Naive B cell (primary cell): ENCODE data around the gene FASTK. TPM values are rescaled to one million over a fixed set of nuclear protein-coding genes. Genes with fewer than 3 reads are reported as not detected.

ENCODE experiments used
- ATAC-seq, 2 donors: fragments of 150-1000 bp; cut with Tn5 transposase; 2 replicates each; pipeline ENCODE4 v1.10.0; 2021; ENCODE audit warnings: low read depth in 2 of 2, mild to moderate bottlenecking in 2 of 2, moderate library complexity in 2 of 2
- DNase-seq: peaks from one replicate; pipeline ENCODE4 v3.0.0; 2022
- H3K27ac Mint-ChIP-seq, 6 donors: one replicate each; pipeline ENCODE4 v1.8.0; 2020 to 2022; ENCODE audit warnings: mild to moderate bottlenecking in 6 of 6, mixed read lengths in 6 of 6, moderate library complexity in 5 of 6, inconsistent platforms in 2 of 6
- H3K27me3 Mint-ChIP-seq, 3 donors: one replicate each; pipeline ENCODE4 v1.8.0; 2021 to 2022; ENCODE audit warnings: mixed read lengths in 3 of 3, mild to moderate bottlenecking in 1 of 3
- H3K36me3 Mint-ChIP-seq, 2 donors: one replicate each; pipeline ENCODE4 v1.8.0; 2020 to 2022; ENCODE audit warnings: mixed read lengths in 2 of 2, inconsistent platforms in 1 of 2, mild to moderate bottlenecking in 1 of 2
- H3K4me1 Mint-ChIP-seq, 3 donors: one replicate each; pipeline ENCODE4 v1.8.0; 2020 to 2022; ENCODE audit warnings: mixed read lengths in 3 of 3, inconsistent platforms in 1 of 3, mild to moderate bottlenecking in 1 of 3, moderate library complexity in 1 of 3
- H3K4me3 Mint-ChIP-seq, 8 donors: one replicate each; pipeline ENCODE4 v1.8.0; 2020 to 2022; ENCODE audit warnings: mild to moderate bottlenecking in 8 of 8, mixed read lengths in 8 of 8, moderate library complexity in 8 of 8, inconsistent platforms in 2 of 8
- H3K9me3 Mint-ChIP-seq, 7 donors: one replicate each; pipeline ENCODE4 v1.8.0; 2020 to 2022; ENCODE audit warnings: mixed read lengths in 7 of 7, mild to moderate bottlenecking in 5 of 7, inconsistent platforms in 2 of 7, moderate library complexity in 1 of 7
- polyA plus RNA-seq, 6 donors: library from polyadenylated mRNA; unstranded; fragments of 300-500 nt; fragmentation: Illumina TruSeq; gene quantifications; one replicate each; pipeline ENCODE4 v1.2.3, GENCODE V29; 2021; ENCODE audit warnings: low read depth in 6 of 6

The FASTK gene, protein sequence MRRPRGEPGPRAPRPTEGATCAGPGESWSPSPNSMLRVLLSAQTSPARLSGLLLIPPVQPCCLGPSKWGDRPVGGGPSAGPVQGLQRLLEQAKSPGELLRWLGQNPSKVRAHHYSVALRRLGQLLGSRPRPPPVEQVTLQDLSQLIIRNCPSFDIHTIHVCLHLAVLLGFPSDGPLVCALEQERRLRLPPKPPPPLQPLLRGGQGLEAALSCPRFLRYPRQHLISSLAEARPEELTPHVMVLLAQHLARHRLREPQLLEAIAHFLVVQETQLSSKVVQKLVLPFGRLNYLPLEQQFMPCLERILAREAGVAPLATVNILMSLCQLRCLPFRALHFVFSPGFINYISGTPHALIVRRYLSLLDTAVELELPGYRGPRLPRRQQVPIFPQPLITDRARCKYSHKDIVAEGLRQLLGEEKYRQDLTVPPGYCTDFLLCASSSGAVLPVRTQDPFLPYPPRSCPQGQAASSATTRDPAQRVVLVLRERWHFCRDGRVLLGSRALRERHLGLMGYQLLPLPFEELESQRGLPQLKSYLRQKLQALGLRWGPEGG
- 10 to 100 TPM; 31.6 to 52.0 (median 38.1) TPM for polyA plus RNA-seq

DNA sequence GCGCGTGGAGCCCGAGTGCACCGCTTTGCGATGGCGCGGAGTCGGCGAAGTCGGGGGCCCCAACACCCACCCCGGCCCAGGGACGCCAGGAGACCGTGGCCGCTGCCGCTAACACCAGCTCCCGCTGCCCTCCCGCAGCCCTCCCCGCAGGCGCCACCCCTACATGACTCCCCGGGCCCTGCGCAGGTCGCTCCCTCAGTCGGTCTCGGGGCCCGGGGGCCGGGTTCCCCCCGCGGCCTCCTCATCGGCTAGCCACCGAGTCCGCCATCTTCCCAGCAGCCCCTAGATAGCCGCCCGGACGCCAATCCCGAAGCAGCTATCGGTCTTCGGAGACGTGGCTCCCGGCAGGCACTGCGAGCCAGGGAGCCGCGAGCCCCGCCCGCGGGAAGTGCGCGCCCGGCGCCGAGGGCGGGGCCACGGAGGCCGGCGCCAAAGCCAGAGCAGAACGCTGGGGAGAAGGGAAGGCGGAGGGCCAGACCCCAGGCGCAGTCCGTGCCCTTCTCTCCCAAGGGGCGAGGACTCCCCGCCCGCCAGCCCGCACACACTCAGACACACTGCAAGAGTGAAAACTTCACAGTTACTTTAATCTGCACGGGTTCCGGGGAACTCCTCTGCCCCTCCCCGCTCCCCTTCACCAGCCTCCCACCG is at the start of gene FASTK:
Gene FASTK, minus strand, starts transcription at position 288 of the 648 bp plus-strand sequence. Its CDS starts 43 bp downstream, at position 245.
- Mint-ChIP-seq H3K27ac (peak within 1 kb of the TSS; percentile 67 to 98 (median 88)), H3K4me3 (peak within 1 kb of the TSS; percentile 84 to 95 (median 92)), H3K9me3 (peaks cover 0 to 2% (median 0%) of the 10 kb centered on the region in 7 donors), H3K4me1 (peaks cover 30 to 41% (median 40%) of the 10 kb centered on the region in 3 donors), H3K27me3 (peaks cover 10 to 13% (median 12%) of the 10 kb centered on the region in 3 donors), H3K36me3 (peaks cover 0 to 5% of the 10 kb centered on the region in 2 donors)
- DNase-seq (peak; percentile 88), ATAC-seq (peak; percentile 68 to 72)

DNA sequence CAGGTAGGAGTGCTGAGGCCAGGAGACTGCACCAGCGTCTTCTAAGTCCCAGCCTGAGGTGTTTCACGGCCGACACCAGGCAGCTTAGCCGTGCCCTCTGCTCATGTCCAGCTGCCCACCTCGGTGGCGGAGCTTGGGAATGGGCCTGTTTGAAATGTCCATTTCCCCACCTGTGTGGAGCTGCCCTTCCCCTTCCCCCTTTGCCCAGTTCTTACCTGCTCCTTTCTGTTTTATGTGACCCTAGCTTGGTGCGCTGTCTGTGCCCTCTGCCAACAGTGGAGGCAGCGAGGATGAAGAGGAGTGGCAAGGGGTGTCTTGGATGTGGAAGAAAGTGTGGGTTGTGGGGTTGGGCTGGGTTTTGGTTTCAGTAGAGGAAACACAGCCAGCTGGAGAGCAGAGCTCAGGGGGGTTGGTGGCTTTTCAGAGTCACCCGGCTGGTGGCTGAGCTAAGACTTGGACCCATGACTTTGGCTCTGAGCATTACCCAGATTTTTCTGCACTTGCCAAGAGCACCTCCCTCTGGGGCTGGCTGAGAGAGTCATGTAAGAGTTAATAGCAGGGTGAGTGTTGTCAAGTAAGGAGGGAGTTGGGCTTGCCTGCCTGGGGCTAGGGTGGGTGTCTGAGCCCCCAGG is 49.5 kb upstream of the FASTK start:
- DNase-seq = no peak
- H3K27me3 Mint-ChIP-seq = peaks cover 0 to 5% (median 0%) of the 10 kb centered on the region in 3 donors
- H3K9me3 Mint-ChIP-seq = peaks cover 0 to 2% (median 0%) of the 10 kb centered on the region in 7 donors
- no peaks in the 10 kb centered on the region for H3K4me1 Mint-ChIP-seq
- peak overlapping the region in 2 of 6 donors; percentile 10 to 39 for H3K27ac Mint-ChIP-seq
- no peak overlapping the region for H3K4me3 Mint-ChIP-seq
- ATAC-seq = no peak
- H3K36me3 Mint-ChIP-seq = no peaks in the 10 kb centered on the region

DNA sequence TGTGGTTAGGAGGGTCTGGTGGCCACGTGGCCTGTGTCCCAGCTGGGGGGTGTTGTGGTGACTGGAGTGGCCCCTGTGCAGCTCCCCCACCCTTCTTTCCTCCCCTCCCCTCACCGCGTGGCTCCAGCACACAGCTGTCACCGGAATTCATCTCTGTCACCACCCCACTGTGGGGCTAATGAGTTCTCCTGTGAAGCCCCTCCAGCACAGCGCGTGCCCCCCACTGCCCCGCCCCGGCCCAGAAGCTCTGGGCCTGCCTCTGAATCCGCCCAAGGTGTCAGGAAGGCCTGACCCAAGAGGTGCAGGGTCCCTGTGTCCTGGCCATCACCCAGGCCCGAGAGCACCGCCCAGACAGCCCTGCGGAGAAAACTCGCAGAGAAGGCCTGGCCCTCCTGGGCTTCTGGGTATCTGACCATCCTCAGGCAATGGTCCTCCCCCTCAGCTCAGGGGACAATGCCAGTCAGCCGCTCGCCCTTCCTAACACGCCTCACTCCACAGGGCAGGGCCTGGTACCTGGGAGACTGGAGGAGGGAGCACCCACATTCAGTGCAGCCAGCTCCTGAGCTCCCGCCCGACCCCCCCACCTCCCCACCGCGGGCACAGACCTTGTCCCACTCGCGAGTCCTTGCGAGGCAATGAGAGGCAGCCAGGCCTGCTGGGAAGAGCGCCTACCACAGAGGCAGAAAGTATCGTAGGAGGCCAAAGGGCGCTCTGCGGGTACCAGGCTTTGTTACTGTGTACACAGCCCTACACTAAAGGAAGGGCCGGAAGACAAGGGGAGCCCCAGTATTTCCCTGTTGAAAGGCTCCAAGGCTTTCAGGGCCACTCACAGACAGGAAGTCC is 48.7 kb upstream of the FASTK start:
- DNase-seq = no peak
- no peak for ATAC-seq
- Mint-ChIP-seq H3K9me3 (peaks cover 0 to 2% (median 0%) of the 10 kb centered on the region in 7 donors), H3K4me3 (no peak overlapping the region), H3K27me3 (peaks cover 0 to 12% (median 4%) of the 10 kb centered on the region in 3 donors), H3K4me1 (peaks cover 0 to 1% (median 0%) of the 10 kb centered on the region in 3 donors), H3K36me3 (no peaks in the 10 kb centered on the region), H3K27ac (no peak overlapping the region)

DNA sequence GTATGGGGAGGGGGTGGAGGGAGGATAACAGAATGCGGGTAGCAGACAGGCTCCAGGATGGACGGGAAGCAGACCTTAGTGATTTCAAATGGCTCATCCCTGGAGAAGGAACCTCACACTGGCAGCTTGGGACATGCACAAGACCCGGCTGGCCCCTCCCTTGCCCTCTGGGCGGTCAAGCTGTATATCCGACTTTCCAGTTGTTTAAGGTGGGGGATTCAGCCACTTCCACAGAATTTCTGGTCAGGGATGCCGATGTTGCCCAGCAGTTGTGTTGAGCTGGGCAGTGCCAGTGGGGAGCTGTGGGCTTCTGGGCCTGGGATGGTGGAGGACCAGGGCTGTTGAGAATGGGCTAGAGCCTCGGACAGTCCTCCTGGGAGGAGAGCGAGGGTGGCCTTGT is 48.1 kb upstream of the FASTK start:
- H3K9me3 Mint-ChIP-seq = peaks cover 0 to 2% (median 0%) of the 10 kb centered on the region in 7 donors
- H3K27ac Mint-ChIP-seq = no peak overlapping the region
- peaks cover 4 to 7% (median 4%) of the 10 kb centered on the region in 3 donors for H3K4me1 Mint-ChIP-seq

DNA sequence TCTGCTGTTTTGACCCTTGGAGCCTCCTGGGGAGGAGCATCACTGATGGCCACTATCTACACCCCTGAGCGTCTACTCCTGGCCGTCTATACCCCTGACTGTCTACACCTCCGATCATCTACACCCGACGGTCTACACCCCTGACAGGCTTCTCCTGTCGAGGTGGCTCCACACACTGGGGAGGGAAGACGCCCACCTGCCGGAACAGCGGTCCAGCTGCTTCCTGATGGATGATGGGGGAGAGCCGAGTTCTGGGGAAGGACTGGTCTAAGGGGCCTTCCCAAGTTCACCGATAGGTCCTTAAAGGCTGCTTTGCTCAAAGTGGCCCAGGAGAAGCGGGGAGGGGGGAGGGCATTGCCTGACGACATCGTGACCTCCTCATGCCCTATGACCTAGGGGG is 47.5 kb upstream of the FASTK start:
- Mint-ChIP-seq H3K27ac (peak overlapping the region in 1 of 6 donors; percentile 44), H3K9me3 (peaks cover 0 to 2% (median 0%) of the 10 kb centered on the region in 7 donors), H3K36me3 (no peaks in the 10 kb centered on the region), H3K4me1 (peaks cover 4 to 9% (median 6%) of the 10 kb centered on the region in 3 donors), H3K4me3 (no peak overlapping the region), H3K27me3 (peaks cover 10 to 24% (median 11%) of the 10 kb centered on the region in 3 donors)
- no peak for ATAC-seq
- DNase-seq = no peak

More for the DNA sequence above, 48.1 kb upstream of the FASTK start:
- ATAC-seq = no peak
- Mint-ChIP-seq H3K4me3 (no peak overlapping the region), H3K27me3 (peaks cover 6 to 18% (median 10%) of the 10 kb centered on the region in 3 donors), H3K36me3 (no peaks in the 10 kb centered on the region)
- DNase-seq = no peak

DNA sequence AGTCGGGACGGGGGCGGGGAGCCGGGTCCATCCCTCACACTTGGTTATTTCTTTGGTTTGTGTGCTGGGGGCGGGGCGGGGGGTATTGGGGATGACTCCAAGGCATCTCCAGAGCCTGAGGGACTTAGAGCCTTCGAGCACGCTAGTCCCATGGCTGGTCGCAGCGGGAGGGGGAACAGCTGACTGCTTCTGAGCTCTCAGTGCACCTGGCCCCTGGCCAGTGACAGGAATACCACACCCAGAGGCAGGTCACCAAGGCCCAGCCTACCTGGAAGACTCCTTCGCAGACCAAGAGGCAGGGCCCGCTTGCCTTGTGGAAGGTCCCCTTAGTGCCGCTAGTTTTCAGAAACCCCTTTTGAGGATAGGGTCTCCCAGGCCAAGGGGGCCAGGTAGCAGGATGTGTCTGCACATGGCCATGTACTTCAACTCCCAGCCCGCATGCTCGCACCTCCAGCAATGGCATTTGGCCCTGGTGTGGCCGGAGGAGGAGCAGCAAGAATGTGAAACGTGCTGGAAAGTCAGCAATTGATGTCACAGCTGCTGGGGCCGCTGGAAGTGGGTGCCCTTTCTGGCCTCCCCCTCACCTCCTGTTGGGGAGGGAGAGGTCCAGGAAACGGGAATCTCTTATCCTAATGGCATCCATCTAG is 46.0 kb upstream of the FASTK start:
- H3K36me3 Mint-ChIP-seq = no peaks in the 10 kb centered on the region
- peaks cover 5 to 9% (median 6%) of the 10 kb centered on the region in 3 donors for H3K4me1 Mint-ChIP-seq
- no peak overlapping the region for H3K27ac Mint-ChIP-seq
- H3K27me3 Mint-ChIP-seq = peaks cover 12 to 27% (median 16%) of the 10 kb centered on the region in 3 donors
- H3K9me3 Mint-ChIP-seq = no peaks in the 10 kb centered on the region
- DNase-seq = no peak
- no peak for ATAC-seq
- no peak overlapping the region for H3K4me3 Mint-ChIP-seq

DNA sequence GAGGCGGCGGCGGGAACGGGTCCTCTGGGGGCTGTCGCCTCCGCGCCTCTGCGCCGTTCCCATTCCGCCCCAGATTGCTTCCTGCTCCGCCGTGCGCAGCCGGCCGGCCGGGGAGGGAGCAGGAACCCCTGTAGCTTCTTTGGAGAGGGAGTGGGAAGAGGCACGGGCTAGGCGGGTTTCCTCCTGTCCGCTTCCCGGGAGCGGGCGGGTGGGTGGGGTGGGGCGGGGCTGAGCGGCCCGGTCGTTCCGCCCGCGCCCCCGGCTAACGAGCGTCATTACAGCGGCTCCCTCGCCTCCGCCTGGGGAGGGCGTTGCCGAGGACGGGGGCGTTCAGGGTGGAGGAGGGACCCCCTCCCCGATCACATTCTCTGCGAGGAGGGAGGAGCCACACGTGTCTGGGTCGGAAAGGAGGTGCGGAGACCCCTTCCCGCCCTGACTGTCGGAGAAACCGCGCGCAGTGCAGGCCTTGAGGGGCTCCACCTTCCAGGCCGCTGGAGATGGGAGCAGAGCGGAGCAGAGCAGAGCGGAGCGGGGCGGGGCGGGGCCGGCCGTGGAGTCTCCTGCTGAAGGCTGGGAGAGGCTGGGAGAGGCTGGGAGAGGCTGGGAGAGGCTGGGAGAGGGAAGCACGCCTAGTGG is 45.4 kb upstream of the FASTK start:
- DNase-seq (no peak), ATAC-seq (no peak)
- H3K27ac Mint-ChIP-seq = no peak overlapping the region
- peaks cover 6 to 9% (median 9%) of the 10 kb centered on the region in 3 donors for H3K4me1 Mint-ChIP-seq
- H3K4me3 Mint-ChIP-seq = no peak overlapping the region
- no peaks in the 10 kb centered on the region for H3K36me3 Mint-ChIP-seq
- no peaks in the 10 kb centered on the region for H3K9me3 Mint-ChIP-seq
- H3K27me3 Mint-ChIP-seq = peaks cover 15 to 33% (median 21%) of the 10 kb centered on the region in 3 donors

DNA sequence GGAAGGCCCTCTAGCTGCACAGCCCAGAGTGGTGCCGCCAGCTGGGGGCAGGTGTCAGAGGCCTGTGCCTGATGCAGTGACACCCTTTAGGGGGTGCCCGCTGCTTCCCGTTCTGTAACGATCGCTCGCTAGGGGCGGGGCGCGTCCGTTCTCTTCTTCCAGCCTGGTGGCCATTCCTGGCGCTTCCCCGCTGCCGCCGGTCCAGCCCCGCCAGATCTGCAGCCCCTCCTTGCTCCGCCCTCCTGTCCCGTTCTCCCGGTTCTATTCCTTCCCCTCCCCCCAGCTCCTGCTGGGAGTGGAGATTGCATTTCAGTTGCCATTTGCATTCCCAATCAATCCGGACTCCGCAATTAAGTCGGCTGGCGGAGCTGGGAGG is 44.8 kb upstream of the FASTK start:
- H3K27ac Mint-ChIP-seq = no peak overlapping the region
- no peaks in the 10 kb centered on the region for H3K9me3 Mint-ChIP-seq
- H3K36me3 Mint-ChIP-seq = no peaks in the 10 kb centered on the region
- H3K4me1 Mint-ChIP-seq = peaks cover 6 to 9% (median 9%) of the 10 kb centered on the region in 3 donors
- DNase-seq (no peak), ATAC-seq (no peak)
- no peak overlapping the region for H3K4me3 Mint-ChIP-seq
- H3K27me3 Mint-ChIP-seq = peaks cover 15 to 33% (median 21%) of the 10 kb centered on the region in 3 donors

DNA sequence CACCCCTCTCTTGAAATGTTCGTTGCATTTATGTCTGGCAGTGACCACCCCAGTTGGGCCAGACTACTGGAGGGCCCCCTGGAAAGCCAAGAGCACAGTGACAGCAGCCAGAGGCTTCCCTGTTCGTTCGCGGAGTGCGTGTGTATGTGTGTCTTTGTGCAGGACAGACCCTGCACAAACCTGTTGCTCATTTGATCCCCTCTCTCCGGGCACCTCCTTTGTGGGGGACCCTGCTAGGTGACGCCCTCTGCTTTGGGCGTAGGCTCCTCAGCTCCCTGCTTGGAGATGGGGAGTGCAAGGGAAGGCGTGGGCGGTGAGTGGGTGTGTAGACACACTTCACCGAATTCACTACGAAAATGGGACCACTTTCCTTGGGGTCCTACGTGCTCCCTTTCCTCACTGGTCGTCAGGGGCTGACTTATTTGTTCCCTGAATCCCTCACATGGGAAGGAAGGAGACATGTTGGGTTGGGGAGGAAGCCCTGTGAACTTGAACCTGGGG is 44.3 kb upstream of the FASTK start:
- H3K27ac Mint-ChIP-seq = no peak overlapping the region
- peaks cover 15 to 33% (median 21%) of the 10 kb centered on the region in 3 donors for H3K27me3 Mint-ChIP-seq
- peaks cover 6 to 9% (median 9%) of the 10 kb centered on the region in 3 donors for H3K4me1 Mint-ChIP-seq
- no peaks in the 10 kb centered on the region for H3K36me3 Mint-ChIP-seq
- H3K9me3 Mint-ChIP-seq = no peaks in the 10 kb centered on the region
- DNase-seq = no peak
- no peak for ATAC-seq
- H3K4me3 Mint-ChIP-seq = no peak overlapping the region

DNA sequence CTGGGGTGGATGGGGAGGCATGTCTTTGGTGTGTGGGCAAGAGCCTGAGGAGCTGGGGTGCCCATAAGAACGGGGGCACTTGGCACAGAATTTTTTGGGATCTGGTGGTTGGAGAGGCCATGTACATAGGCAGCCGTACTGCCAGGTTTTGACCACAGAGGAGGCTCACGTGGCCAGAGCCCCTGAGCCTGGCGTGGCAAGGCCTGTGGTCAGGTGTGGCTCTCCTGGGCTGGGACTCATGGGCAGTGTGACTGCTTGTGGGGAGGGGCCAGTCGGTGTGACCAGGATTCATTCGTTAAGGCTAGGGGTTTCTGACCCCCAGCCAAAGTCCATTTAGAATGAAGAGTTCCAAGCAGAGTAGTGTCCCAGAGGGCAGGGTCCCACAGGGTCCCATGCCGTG is 43.9 kb upstream of the FASTK start:
- H3K4me3 Mint-ChIP-seq = no peak overlapping the region
- peaks cover 6 to 9% (median 9%) of the 10 kb centered on the region in 3 donors for H3K4me1 Mint-ChIP-seq
- ATAC-seq (no peak), DNase-seq (no peak)
- no peaks in the 10 kb centered on the region for H3K36me3 Mint-ChIP-seq
- H3K27ac Mint-ChIP-seq = peak overlapping the region in 1 of 6 donors; percentile 85
- H3K27me3 Mint-ChIP-seq = peaks cover 15 to 34% (median 23%) of the 10 kb centered on the region in 3 donors
- H3K9me3 Mint-ChIP-seq = no peaks in the 10 kb centered on the region

DNA sequence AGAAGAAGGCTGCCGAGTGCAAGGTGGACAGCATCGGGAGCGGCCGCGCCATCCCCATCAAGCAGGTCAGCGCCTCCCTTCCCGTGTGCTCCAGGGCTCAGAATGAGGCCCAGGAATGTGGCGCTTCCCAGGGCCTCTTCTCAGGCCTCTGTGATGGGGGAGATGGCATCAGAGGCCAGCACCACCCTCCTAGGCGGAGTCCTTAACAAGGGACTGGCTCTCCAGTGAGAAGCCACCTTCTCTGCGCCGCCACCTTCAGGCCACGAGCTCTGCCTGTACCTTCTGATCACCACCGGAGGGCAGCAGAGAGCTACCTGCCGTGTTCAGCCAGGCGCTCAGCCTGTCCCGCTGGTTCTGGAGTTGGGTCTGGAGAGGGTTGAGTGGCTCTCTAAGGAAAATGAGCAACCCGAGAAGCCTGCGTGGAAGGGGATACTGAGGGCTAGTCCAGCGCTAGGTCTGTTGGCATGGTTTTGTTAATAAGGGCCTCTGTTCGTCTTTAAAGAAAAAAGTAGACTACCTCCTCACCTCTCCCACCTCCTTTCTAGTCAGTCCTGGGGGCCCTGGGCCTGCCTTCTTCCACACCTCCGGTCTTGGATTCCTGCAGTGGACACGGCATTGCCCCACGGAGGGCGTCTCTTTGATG is 43.3 kb upstream of the FASTK start:
- Mint-ChIP-seq H3K4me3 (no peak overlapping the region), H3K9me3 (no peaks in the 10 kb centered on the region), H3K4me1 (peaks cover 7 to 9% (median 9%) of the 10 kb centered on the region in 3 donors), H3K27me3 (peaks cover 20 to 40% (median 28%) of the 10 kb centered on the region in 3 donors), H3K27ac (peak overlapping the region in 1 of 6 donors; percentile 85), H3K36me3 (no peaks in the 10 kb centered on the region)
- peak; percentile 66 for DNase-seq
- peak; percentile 88 to 93 for ATAC-seq
